Right lobe of liver (tissue), 4 donors: Measurements from ENCODE around the gene GRIK1.

Experiments
- POLR2A ChIP-seq: fragments of 450-650 bp; IDR thresholded peaks from one replicate; pipeline ENCODE4 v1.6.1; 2017; ENCODE audit warnings: antibody characterized with exemption, mild to moderate bottlenecking
- TF ChIP-seq, protein P1 (sequence below), 4 donors: fragments of 200-600 bp in 3 of 4; fragments of 450-650 bp in 1 of 4; IDR thresholded peaks; one replicate each; pipeline versions ENCODE4 v1.5.1 to v1.8.0; 2016 to 2022; ENCODE audit warnings: antibody characterized with exemption in 4 of 4, mild to moderate bottlenecking in 2 of 4
- donor health status: DM: no; HTN: no; CAD: no.
- donor health status: DM: no; HTN: no; CAD: no.
- donor health status: DM: no; HTN: yes; CAD: no.

DNA sequence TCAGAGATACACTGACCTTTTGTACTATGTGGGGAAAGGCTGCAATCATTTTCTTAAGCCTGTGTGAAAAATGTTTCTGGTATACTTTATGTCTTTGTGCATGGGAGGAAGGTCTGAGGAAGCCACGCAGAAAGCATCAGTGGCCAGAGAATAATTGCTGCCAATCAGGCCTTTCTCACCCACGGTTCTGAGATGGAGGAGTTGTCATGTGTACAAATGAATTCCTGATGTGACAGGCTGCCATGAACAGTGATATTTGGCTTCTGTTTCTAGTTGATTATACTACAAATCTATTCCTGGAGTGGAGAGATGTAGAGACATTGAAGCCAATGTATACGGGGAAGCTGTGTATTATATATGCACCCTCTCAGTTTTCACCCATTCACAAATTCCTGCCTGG is 142.6 kb downstream of the GRIK1 start:
- TF ChIP-seq, protein P1, sequence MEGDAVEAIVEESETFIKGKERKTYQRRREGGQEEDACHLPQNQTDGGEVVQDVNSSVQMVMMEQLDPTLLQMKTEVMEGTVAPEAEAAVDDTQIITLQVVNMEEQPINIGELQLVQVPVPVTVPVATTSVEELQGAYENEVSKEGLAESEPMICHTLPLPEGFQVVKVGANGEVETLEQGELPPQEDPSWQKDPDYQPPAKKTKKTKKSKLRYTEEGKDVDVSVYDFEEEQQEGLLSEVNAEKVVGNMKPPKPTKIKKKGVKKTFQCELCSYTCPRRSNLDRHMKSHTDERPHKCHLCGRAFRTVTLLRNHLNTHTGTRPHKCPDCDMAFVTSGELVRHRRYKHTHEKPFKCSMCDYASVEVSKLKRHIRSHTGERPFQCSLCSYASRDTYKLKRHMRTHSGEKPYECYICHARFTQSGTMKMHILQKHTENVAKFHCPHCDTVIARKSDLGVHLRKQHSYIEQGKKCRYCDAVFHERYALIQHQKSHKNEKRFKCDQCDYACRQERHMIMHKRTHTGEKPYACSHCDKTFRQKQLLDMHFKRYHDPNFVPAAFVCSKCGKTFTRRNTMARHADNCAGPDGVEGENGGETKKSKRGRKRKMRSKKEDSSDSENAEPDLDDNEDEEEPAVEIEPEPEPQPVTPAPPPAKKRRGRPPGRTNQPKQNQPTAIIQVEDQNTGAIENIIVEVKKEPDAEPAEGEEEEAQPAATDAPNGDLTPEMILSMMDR (IDR thresholded peaks at IDR 0.05) = no peak
- no peak for TF ChIP-seq POLR2A
